LNCaP clone FGC (cell line): ENCODE results near the gene IMPG2.

Source experiments
- DNase-seq: peaks from one replicate; pipeline ENCODE4 v3.0.0-alpha.2; 2011; ENCODE audit warnings: low read depth
- H3K4me3 ChIP-seq: 2 replicates; pipeline ENCODE4 v1.5.1; 2011; ENCODE audit warnings: mild to moderate bottlenecking, low read depth, low read length, control low read depth
- CTCF ChIP-seq: IDR thresholded peaks from 2 replicates; pipeline ENCODE4 v1.5.1; 2012; ENCODE audit warnings: mild to moderate bottlenecking; ENCODE audit not compliant: control insufficient read depth, insufficient read depth; ENCODE audit errors: extremely low read depth

The IMPG2 gene

DNA sequence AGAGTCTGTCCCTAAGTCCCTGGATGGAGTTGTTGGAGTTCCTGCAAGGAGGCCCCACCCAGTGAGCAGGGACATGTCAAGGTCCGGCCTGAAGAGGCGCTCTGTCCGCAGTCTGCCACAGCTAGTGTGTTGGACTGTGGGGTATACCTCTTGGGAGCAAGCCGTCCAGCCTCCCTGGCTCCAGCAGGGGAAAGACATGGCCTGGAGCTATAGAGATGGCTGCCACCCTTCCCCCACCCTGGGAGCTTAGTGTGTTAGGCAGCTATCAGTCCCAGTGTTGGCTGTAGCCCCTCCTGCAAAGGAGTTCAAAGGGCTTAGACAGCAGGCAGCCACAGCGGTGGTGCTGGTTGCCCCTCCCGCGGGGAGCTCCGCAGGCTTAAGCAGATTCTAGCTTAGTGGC is 20.3 kb downstream of the IMPG2 start:
- TF ChIP-seq CTCF, result no peak
- DNase-seq, result no peak
- no peak overlapping the region for H3K4me3 ChIP-seq

- DNase-seq, result no peak
- H3K4me3 ChIP-seq, result no peak overlapping the region
- TF ChIP-seq CTCF, result no peak
Observed at GRCh38 chr3:101292027-101292426, 28.3 kb downstream of the IMPG2 start.

DNA sequence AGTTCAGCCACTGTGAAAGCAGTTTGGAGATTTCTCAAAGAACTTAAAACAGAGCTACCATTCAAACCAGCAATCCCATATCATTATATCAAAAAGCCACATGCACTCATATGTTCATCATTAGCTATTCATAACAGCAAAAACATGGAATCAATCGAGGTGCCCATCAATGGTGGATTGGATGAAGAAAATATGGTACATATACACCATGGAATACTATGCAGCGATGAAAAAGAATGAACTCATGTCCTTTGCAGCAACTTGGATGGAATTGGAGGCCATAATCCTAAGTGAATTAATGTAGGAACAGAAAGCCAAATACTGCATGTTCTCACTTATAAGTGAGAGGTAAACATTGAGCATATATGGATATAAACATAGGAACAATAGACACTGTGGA is 32.1 kb downstream of the IMPG2 start:
- DNase-seq, result no peak
- TF ChIP-seq CTCF, result no peak
- no peak overlapping the region for H3K4me3 ChIP-seq

GRCh38 chr3:101284757-101285156 is 35.6 kb downstream of the IMPG2 start:
- TF ChIP-seq CTCF, result no peak
- no peak for DNase-seq
- H3K4me3 ChIP-seq, result no peak overlapping the region

- TF ChIP-seq CTCF, result no peak
- DNase-seq, result no peak
Observed at GRCh38 chr3:101281521-101282030, 38.8 kb downstream of the IMPG2 start.

DNA sequence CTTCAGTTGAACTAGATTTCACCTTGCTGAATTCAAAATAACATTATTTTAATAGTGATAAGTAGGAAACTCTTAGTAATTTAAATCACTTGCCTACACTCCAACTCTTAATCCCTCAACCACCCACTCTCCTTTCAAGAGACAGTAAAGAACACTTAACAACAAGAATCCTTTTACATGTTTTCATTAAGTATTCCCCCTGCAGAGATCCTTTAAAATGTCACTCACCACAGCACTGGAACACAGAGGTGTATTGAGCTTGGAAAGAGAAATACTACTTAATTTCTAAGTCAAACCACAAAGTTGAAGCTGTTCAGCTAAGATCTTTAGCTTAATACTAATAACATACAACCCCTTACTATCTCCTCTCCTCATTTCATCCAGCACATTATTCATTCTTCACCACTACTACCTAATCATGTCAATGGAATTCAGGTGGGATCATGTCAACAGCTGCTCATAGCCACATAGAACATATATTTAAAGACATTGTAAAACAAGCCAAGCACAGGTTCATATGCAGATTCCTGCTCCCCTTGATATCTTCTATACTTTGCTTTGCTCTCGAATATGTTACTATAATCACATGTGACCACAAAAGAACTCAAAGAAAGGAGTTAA is 40.5 kb downstream of the IMPG2 start:
- TF ChIP-seq CTCF, result no peak
- no peak overlapping the region for H3K4me3 ChIP-seq
- DNase-seq, result no peak

More at GRCh38 chr3:101281521-101282030, 38.8 kb downstream of the IMPG2 start:
- H3K4me3 ChIP-seq, result no peak overlapping the region

GRCh38 chr3:101279162-101279561 is 41.2 kb downstream of the IMPG2 start:
- DNase-seq, result no peak
- TF ChIP-seq CTCF, result no peak
- H3K4me3 ChIP-seq, result no peak overlapping the region
